ENCODE measurements around the gene USP35.

The USP35 gene

DNA sequence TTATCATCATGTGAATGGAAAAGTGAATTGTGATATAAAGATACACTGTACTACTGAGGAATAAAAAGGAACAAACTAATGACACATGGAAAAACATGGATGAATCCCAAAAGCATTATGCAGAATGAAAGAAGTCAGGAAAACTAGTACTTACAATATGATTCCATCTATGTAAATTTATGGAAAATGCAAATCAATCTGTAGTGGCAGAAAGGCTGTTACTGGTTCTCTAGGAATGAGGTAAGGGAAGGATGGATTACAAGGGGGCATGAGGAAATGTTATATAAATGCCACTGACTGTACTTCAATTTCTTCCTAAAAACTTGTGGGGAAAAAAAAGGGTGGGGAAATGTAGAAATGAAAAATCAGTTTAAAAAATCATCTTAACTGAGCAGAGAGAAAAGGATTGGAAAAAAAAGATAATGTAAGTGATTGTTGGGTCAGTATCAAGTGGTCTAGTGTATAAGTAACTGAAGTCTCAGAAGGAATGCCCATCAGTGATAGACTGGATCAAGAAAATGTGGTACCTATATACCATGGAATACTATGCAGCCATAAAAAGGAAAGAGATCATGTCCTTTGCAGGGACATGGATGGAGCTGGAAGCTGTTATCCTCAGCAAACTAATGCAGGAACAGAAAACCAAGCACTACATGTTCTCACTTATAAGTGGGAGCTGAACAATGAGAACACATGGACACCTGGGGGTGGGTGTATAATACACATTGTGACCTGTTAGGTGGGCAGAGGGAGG, 48.8 kb downstream of the USP35 start:
- DNase-seq (ENCODE audit: low spot score): no peak

DNA sequence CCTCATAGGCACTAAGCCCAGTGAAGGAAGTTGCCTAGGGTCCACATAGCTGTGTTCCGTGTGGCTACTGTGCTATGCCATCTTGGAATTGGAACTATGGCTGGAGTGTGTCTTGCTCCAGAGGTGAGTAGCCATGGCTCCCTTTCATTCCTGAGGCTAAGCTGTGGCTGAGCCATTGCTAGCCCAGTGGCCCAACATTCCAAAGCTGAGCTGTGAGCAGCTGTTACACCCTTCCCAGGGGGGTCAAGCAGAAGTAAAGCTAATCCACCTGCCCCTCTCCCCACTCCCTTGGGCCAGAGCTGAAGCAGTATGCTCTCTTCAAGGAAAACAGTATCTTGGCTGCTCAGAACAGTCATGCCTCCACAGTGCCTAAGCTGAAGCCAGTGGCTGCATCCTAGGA, 51.1 kb downstream of the USP35 start:
- no peak for DNase-seq (ENCODE audit: low spot score)

DNA sequence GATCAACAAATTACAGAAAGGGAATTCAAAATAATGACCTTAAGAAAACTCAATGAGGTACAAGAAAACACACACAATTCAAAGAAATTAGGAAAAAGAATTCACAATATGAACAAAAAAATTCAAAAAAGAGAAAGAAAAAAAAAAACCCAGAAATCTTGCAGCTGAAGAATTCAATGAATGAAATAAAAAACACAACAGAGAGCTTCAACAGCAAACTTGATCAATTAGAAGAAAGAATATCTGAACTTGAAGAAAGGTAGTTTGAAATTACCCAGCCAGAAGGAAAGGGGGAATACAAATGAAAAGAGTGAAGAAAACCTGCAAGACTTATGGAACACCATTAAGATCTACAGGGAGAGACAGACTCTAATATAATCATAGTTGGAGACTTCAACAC, 52.8 kb downstream of the USP35 start:
- no peak for DNase-seq (ENCODE audit: low spot score)

DNA sequence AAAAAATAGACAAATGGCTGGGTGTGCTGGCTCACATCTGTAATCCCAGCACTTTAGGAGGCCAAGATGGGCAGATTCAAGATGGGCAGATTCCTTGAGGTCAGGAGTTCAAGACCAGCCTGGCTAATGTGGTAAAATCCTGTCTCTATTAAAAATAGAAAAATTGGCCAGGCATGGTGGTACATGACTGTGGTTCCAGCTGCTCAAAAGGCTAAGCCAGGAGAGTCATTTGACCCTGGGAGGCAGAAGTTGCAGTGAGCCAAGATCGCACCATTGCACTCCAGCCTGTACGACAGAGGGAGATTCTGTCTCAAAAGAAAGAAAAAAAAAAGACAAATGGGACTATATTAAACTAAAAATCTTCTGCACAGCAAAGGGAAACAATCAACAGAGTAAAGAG, 55.4 kb downstream of the USP35 start:
- no peak for DNase-seq (ENCODE audit: low spot score)

DNA sequence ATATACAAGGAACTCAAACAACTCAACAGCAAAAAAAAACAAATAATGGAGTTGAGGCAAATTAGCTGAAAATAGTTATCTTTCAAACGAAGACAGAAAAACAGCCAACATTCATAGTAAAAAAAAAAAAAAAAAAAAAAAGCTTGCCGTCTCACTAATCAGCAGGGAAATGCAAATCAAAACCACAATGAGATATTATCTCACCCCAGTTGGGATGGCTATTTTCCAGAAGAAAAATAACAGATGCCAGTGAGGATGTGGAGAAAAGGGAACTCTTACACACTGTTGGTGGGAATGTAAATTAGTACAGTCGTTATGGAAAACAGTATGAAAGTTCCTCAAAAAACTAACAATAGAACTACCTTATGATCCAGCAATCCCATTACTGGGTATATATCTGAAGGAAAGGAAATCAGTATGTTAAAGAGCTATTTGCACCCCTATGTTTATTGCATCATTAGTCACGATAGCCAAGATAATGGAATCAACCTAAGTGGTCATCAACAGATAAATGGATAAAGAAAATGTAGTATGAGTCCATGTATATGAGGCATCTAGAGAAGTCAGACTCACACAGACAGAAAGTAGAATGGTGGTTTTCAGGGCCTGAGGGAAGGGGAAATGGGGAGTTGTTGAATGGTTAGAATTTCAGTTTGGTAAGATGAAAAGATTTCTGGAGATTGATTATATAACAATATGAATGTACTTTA, 56.0 kb downstream of the USP35 start:
- DNase-seq (ENCODE audit: low spot score): no peak

DNA sequence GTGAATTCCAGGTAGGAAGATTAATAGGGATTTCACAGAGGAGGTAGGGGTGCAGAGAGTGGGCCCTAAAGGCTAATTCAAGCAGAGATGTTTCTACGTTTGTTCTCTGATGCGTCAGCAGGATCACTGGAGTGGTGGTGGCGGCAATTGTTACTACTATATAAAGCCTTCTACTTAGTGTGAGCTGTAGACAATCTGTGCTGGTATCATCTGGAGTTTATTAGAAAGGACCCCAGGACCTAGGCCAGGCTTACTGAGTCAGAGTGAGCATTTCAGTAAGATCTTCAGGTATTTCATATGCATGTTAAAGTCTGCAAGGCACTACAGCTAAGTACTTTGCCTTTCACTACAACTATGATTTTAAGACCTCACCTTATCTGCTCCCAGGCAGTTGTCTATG, 59.5 kb downstream of the USP35 start:
- no peak for DNase-seq (ENCODE audit: low spot score)

DNA sequence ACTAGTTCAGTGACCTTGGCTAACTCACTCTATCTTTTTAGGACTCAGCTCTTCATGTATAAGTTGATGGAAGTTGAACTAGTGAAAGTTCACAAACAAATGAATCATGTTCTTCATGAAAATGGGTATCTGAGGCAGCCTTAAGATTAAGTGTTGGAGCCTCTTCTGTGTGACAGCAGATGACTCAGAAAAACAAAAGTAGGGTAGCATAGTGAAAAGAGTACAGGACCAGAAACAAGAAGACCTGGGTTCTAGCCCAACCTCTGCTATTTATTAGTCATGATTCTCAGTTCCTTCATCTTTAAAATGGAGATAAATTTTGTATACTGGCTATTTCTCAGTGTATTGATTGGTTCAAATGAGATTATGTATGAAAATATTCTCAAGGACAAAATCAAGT, 60.2 kb downstream of the USP35 start:
- DNase-seq (ENCODE audit: low spot score): no peak

DNA sequence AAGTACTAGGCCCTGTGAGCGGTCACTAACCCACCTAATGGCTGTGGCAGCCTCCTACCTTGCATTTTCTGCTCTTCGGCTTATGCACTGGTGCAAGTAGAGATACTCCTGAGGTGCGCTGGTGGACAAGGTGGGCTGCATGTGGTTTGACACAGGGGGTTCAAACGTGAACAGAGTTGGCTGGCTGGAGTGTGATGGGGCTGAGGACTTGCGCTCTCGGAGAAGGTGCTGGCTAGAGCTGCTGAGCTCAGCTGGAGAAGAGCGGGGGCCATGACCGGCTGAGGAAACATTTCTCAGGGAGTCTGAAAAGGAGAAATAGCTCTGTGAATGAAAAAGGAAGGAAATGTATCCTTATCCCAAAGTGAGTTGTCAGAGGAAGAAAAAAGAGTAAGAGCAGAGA, 61.4 kb downstream of the USP35 start:
- DNase-seq (ENCODE audit: low spot score): no peak

DNA sequence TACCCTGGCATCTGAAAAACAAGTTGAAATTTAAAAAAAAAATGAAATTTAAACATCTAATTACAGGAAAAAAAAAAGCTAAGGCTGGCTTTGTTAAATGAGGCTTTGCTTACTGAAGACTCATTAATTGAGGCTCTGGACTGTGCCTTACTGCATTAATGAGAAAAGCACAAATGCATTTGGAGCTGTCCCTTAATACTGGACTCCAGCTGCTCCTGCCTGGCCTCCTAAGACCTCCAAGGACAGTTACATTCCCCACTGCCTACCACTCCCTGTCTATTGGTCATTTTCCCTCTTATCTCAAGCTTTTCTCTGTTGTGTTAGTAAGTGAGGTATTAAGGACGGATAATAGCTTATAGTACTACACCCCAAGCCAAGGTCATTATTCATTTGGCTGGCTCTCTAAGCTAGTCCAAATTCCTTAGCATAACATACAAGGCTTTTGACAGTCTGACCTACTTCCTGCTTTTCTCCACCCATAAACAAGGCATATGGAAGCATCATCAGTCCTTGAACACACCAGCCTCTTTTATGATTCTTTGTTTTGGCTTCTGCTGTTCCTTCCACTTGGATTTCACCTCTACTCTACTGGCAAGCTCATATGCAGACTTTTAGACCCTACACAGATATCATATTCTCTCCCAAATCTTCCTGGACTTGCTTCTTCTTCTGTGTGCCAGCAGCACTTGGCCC, 62.5 kb downstream of the USP35 start:
- no peak for DNase-seq (ENCODE audit: low spot score)

DNA sequence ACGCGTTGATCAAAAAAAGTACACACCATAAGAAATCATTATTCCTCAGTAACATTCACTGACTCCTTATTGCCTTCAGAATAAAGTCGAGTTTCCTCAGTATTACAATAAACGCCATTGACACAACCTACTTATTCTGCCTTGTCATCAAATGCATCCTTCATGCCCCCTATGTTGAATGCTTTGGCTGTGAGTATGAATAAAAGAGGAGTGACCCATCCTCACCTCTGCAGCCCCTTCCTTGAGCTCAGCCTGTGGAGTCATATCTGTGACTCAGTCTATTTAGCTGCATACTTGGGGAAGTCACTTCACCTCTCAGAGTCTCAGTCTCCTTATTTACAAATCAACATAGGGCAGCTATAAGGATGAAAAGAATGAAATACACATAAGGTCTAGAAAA, 65.1 kb downstream of the USP35 start:
- no peak for DNase-seq (ENCODE audit: low spot score)

DNA sequence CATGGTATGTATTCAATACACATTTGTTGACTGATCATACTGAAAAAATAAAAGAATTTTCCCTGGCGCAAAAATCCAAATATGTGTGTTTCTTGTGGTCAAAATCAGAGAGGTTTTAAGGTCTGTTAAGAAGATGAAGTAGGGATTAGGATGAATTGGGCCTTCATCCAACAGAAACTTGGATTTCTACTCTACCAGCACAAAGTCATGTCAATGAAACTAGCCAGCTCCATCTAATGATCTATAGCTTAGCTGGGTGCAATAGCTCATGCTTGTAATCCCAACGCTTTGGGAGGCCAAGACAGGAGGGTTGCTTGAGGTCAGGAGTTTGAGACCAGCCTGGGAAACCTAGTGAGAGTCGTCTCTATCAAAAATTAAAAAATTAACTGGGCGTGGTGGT, 65.5 kb downstream of the USP35 start:
- no peak for DNase-seq (ENCODE audit: low spot score)

DNA sequence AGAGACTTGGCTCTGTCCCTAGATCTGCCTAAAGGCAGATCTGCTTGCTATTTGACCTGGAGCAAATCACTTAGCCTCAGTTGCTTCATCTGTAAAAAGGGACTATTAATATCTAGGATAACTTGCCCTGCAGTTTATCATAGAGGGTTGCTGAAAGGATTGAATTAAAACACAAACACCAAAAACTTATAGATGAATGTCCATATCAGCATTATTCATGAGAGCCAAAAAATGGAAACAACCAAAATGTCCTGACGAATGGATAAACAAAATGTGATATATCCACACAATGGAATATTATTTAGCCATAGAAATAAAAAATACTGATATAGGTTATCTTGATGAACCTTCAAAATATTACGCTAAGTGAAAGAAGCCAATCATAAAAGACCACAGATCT, 67.2 kb downstream of the USP35 start:
- DNase-seq (ENCODE audit: low spot score): no peak

DNA sequence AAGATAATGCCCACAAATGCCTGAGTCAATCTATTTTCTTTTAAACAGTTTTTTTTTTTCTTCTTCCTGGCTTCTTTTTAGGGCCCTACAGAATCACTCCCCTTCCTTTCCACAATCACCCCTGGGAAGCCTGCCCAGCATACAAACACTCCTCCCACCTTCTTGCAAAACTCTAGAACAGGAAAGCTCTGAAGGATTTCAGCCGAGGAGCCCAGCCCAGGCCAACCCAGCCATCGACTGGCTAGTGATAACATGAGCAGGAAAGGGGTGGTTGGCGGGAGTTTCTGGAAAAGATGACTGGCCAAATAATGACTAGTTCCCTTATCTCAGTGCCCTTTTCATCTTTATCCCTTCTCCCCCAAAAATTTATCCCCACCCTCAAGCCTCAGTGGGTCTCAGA, 68.2 kb downstream of the USP35 start:
- DNase-seq (ENCODE audit: low spot score): no peak

DNA sequence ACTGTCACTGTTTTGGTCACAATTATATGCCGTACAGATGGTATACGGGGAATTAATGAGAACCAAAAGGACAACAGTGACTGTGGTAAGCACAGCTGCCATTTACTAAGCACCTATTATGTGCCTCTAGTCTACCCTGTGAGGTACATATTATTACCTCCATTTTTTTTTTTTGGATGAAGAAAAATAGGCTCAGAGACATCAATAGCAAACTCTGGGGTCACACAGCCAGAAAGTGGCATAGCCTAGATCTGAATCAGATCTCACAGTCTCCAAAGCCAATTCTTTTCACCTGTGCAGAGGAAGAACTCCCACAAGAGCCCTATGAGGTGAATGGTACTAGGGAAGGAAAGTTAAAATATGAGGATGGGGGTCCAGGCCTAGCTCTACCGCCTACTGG, 68.9 kb downstream of the USP35 start:
- no peak for DNase-seq (ENCODE audit: low spot score)

DNA sequence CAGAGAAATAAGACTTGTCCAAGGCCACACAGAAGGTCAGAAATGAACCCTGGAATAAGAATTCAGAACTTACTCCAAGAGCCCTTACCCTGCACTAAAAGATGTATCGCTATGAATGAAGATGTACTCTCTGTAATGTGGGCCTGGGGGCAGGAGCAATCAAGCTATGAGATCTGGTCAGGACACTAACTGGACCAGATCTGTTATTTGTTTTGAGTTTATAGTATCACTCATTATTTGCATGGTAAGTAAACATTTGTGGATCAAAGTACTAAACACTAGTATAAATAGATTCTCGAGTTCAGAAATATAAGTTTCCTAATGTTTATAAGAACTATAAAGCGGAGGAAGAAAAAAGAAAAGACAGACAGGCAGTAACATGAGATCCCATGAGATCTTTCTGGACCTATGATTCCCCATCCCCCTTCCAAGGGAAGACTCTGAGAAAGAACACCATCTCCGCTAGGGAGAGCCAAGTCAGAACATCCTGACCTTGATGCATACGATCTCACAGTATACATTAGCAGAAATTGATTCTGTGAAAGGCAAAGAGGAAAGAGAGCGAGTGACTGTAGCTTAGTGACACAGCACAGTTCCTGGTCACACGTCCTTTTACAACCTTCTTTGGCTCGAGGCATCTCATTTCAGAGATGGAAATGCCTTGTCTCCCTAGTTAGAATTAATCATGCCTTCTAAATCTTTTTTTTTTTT, 71.2 kb downstream of the USP35 start:
- no peak for DNase-seq (ENCODE audit: low spot score)

DNA sequence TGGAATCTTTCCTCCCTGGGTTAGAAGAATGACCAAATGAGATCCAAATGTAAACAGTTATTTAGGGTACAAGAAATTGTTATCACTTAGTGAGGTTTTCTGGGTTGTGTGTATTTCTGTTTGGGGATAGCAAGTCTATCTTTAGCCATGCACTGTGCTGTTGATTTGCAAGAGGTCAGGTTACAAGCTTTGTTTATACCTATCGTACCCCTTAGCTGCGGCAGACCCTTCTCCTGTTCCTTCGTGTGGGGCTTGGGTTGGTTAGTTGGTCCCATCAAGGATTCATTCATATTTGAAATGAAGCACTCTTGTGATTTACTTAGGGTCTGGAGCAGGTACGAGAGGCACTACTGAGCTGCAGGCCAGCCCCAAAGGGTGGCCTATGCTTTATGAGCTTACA, 72.6 kb downstream of the USP35 start:
- no peak for DNase-seq (ENCODE audit: low spot score)

DNA sequence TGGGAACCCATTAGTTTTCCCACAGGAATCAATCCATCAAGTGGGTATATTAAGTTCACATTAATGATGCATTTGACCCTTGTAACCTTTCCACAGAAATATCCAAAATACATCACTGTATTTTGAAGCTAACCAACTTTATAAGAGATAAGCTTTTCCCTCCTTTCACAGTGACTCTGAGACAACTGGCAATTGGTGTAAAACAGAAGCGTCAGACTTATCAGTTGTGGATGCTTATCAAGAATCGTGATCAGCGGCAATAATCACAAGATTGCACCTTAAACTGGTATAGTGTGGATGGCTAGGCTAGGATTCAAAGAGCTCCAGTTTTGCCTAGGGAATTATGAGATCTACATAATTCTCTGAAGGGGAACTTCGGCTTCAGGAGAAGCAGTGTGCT, 73.1 kb downstream of the USP35 start:
- no peak for DNase-seq (ENCODE audit: low spot score)

DNA sequence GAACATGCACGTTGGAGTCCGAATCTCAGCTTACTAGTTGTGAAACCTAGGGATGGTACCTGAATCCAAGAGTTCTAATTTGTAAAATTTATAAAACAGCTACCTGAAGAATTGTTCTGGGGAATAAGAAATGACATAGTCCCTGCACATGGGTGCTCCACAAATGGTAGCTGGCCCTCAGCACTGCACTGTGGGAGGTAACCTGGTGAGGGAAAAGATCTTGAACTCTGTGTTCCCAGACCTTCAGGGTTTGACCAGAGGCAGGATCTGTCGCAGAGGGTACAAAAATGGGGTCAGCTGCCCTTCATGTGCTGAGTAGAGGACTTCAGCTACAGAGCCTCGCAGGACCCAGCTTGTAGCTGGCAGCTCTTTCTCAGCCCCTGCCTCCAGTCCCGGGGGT, 73.5 kb downstream of the USP35 start:
- DNase-seq (ENCODE audit: low spot score): no peak

DNA sequence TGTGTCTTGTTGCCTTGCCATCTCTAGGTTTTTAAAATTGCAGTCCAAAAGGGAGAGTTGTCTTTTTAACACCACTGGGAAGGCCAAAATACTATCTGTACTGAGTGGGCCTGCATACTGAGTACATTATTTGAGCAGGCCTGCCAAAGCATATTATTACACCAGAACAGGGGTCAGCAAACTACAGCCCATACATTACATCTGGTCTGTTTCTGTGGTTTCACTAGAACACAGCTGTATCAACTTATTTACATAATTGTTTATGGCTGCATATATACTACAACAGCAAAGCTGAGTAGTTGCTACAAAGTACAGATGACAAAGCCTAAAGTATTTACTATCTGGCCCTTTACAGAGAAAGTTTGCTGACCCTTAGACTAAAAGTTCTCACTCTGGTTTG, 74.0 kb downstream of the USP35 start:
- DNase-seq (ENCODE audit: low spot score): no peak
